Measurements from ENCODE around the gene TEKT1. TPM values are rescaled to one million over a fixed set of nuclear protein-coding genes. Genes with fewer than 3 reads are reported as not detected.
"Not testable (repeated sequence)": the region's sequence is repeated elsewhere in the genome, so short reads cannot be mapped to it uniquely, and the experiment has no call there.

The TEKT1 gene
- total RNA-seq, 4 donors from 2014 or later: not detected

GRCh38 chr17:6779411-6779810 is 52.1 kb downstream of the TEKT1 start:
- TF ChIP-seq, protein P1, sequence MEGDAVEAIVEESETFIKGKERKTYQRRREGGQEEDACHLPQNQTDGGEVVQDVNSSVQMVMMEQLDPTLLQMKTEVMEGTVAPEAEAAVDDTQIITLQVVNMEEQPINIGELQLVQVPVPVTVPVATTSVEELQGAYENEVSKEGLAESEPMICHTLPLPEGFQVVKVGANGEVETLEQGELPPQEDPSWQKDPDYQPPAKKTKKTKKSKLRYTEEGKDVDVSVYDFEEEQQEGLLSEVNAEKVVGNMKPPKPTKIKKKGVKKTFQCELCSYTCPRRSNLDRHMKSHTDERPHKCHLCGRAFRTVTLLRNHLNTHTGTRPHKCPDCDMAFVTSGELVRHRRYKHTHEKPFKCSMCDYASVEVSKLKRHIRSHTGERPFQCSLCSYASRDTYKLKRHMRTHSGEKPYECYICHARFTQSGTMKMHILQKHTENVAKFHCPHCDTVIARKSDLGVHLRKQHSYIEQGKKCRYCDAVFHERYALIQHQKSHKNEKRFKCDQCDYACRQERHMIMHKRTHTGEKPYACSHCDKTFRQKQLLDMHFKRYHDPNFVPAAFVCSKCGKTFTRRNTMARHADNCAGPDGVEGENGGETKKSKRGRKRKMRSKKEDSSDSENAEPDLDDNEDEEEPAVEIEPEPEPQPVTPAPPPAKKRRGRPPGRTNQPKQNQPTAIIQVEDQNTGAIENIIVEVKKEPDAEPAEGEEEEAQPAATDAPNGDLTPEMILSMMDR (IDR thresholded peaks at IDR 0.05): no peak
- DNase-seq (ENCODE audit: low spot score) (no peak), ATAC-seq (ENCODE audit: low FRiP score) (no peak)

- no peak for DNase-seq (ENCODE audit: low spot score)
- ATAC-seq (ENCODE audit: low FRiP score): no peak
Measured at GRCh38 chr17:6775871-6776405, 55.6 kb downstream of the TEKT1 start, which contains the start of gene FBXO39. TSS of gene FBXO39 (plus strand) at chr17:6776215. CDS start at chr17:6779869, 3,654 bp downstream.

DNA sequence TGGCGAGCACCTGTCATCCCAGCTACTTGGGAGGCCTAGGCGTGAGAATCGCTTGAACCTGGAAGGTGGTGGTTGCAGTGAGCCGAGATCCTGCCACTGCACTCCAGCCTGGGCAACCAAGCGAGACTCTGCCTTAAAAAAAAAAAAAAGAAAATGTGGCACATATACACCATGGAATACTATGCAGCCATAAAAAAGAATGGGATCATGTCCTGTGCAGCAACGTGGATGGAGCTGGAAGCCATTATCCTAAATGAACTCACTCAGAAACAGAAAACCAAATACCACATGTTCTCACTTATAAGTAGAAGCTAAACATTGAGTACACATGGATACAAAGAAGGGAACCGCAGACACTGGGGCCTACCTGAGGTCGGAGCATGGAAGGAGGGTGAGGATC is 56.6 kb downstream of the TEKT1 start:
- not testable (repeated sequence) for DNase-seq (ENCODE audit: low spot score)

More at GRCh38 chr17:6775871-6776405, 55.6 kb downstream of the TEKT1 start, which contains the start of gene FBXO39:
- TF ChIP-seq, protein P1 (IDR thresholded peaks at IDR 0.05): no peak

GRCh38 chr17:6772016-6772415 is 59.5 kb downstream of the TEKT1 start:
- TF ChIP-seq, protein P1 (IDR thresholded peaks at IDR 0.05): no peak
- DNase-seq (ENCODE audit: low spot score): no peak
- ATAC-seq (ENCODE audit: low FRiP score): no peak

More for the DNA sequence above, 56.6 kb downstream of the TEKT1 start:
- not testable (repeated sequence) for ATAC-seq (ENCODE audit: low FRiP score)

DNA sequence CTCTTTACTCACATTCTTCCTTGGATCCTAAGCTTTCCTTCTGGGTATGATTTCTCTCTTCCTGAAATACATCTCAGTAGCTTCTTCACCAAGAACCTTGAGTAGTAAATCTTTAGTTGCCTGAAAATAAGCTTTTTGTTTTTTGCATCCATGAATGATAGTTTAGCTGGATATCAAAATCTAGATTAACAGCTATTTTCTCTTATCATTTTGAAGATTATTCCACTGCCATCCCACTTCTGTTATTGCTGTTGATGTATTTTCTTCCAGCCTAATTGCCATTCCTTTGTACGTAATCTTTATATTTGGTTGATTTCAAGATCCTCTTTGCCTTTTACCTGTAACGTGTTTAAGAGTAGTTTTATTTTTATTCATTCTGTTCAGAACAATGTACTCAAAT is 63.1 kb downstream of the TEKT1 start:
- ATAC-seq (ENCODE audit: low FRiP score): no peak
- TF ChIP-seq, protein P1 (IDR thresholded peaks at IDR 0.05): no peak
- no peak for DNase-seq (ENCODE audit: low spot score)

DNA sequence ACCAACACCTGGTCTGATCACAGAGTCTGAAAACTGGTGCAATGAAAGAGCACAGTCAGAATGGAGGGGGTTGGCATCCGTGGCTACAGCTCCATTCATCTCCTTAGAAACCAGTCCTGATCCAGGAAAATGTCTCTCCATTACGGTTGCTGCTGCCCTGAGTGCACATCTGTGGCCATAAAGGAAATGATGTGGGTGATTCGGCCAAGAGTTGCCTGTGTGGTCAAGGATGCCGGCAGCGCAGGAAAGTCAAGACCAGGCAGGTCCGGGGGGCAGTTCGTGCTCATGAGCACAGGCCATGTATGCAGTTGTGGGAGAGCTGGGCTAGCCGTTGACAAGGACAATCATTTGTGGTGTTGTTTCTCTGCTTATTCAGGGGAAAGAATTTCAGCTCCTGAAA is 69.8 kb downstream of the TEKT1 start:
- DNase-seq (ENCODE audit: low spot score): no peak
- TF ChIP-seq, protein P1 (IDR thresholded peaks at IDR 0.05): no peak
- no peak for ATAC-seq (ENCODE audit: low FRiP score)

GRCh38 chr17:6757747-6758146 is 73.8 kb downstream of the TEKT1 start:
- TF ChIP-seq, protein P1 (IDR thresholded peaks at IDR 0.05): no peak
- ATAC-seq (ENCODE audit: low FRiP score): no peak
- DNase-seq (ENCODE audit: low spot score): no peak
